ENCODE results near the gene SORCS2.

The SORCS2 gene

DNA sequence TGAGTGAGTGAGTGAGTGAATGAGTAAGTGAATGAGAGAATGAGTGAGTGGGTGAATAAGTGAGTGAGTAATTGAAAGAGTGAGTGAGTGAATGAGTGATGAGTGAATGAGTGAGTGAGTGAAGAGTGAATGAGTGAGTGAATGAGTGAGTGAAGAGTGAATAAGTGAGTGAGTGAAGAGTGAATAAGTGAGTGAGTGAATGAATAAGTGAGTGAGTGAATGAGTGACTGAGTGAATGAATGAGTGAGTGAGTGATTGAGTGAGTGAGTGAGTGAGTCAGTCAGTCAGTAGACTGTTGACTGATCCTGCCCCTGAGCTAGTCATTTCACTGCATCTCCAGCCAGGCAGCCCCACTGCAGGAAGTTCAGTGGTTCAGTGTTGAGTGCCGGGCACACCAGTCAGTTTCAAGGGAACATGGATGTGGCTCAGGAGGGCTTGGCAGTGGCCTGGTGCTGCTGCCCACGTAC is 470.8 kb downstream of the SORCS2 start:
- no peak for TF ChIP-seq FOXP2 (optimal IDR thresholded peaks at IDR 0.05; ENCODE audit: borderline replicate concordance, extremely low read depth, extremely low read length, insufficient read depth)

DNA sequence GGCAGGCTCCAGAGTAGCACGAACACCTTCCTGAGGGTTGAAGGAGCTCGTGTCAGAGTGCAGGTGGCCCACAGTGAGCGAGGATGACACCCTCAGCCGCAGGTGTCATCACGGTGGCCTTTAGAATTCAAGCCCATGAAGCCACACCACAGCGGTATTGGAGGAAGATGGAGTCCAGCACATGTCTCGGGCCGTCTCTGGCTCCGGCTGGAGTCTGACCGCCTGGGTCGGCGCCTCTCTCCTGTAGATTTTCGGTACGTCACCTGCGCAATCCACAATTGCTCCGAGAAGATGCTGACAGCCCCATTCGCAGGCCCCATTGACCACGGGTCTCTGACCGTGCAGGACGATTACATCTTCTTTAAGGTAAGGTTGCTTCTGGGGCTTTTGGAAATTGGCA is 471.8 kb downstream of the SORCS2 start:
- TF ChIP-seq SIN3A (IDR thresholded peaks at IDR 0.05; ENCODE audit: borderline replicate concordance, insufficient read depth, low read length) (no peak), FOXP2 (optimal IDR thresholded peaks at IDR 0.05; ENCODE audit: borderline replicate concordance, extremely low read depth, extremely low read length, insufficient read depth) (no peak), POLR2AphosphoS5 (IDR thresholded peaks at IDR 0.05; ENCODE audit: low read depth, low read length) (no peak), TAF1 (IDR thresholded peaks at IDR 0.05; ENCODE audit: borderline replicate concordance, insufficient read depth, low read length) (no peak)
- TF ChIP-seq, protein P1, sequence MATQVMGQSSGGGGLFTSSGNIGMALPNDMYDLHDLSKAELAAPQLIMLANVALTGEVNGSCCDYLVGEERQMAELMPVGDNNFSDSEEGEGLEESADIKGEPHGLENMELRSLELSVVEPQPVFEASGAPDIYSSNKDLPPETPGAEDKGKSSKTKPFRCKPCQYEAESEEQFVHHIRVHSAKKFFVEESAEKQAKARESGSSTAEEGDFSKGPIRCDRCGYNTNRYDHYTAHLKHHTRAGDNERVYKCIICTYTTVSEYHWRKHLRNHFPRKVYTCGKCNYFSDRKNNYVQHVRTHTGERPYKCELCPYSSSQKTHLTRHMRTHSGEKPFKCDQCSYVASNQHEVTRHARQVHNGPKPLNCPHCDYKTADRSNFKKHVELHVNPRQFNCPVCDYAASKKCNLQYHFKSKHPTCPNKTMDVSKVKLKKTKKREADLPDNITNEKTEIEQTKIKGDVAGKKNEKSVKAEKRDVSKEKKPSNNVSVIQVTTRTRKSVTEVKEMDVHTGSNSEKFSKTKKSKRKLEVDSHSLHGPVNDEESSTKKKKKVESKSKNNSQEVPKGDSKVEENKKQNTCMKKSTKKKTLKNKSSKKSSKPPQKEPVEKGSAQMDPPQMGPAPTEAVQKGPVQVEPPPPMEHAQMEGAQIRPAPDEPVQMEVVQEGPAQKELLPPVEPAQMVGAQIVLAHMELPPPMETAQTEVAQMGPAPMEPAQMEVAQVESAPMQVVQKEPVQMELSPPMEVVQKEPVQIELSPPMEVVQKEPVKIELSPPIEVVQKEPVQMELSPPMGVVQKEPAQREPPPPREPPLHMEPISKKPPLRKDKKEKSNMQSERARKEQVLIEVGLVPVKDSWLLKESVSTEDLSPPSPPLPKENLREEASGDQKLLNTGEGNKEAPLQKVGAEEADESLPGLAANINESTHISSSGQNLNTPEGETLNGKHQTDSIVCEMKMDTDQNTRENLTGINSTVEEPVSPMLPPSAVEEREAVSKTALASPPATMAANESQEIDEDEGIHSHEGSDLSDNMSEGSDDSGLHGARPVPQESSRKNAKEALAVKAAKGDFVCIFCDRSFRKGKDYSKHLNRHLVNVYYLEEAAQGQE (IDR thresholded peaks at IDR 0.05; ENCODE audit: insufficient read depth in 1 of 2, low read depth in 2 of 2, low read length in 2 of 2): no peak

DNA sequence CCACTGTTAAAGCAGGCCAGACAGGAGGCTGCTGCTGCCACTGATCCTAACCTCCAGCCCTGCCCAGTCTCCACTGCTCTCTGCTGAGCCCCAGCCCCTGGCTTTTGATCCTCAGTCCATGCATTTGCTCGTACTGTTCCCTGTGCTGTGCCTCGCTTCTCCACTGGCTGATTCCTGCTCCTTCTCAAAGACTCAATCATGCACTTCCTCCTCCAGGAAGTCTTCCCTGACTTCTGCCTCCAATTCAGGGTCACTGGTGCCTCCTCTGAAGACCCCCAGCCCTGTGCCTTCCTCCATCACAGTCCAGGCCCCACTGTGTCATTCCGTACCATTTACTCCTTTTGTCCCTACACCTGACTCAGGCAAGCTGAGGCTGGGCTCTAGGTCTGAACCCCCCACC is 473.0 kb downstream of the SORCS2 start:
- TF ChIP-seq SIN3A (IDR thresholded peaks at IDR 0.05; ENCODE audit: borderline replicate concordance, insufficient read depth, low read length): no peak
- TF ChIP-seq TAF1 (IDR thresholded peaks at IDR 0.05; ENCODE audit: borderline replicate concordance, insufficient read depth, low read length): no peak
- TF ChIP-seq, protein P1 (IDR thresholded peaks at IDR 0.05; ENCODE audit: insufficient read depth in 1 of 2, low read depth in 2 of 2, low read length in 2 of 2): no peak
- no peak for TF ChIP-seq POLR2AphosphoS5 (IDR thresholded peaks at IDR 0.05; ENCODE audit: low read depth, low read length)
- TF ChIP-seq FOXP2 (optimal IDR thresholded peaks at IDR 0.05; ENCODE audit: borderline replicate concordance, extremely low read depth, extremely low read length, insufficient read depth): no peak

DNA sequence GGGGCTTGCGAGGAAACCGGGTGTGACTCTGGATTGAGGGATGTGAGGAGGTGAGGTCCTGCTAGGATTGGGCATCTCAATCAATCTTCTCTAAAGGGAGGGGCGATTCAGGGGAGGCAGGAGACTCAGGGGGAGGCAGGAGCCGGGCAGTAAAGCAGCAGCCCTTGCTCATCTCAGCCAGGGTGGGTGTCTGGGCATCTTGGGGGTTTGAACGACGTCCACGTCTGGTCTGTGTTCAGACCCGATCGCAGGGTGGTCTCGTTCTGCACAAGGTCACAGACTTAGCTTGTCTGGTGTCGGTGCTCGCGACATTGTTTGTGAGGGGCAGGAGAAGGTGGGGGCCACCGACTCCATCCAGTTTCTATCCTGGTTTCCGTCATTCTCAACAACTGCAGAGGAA is 473.7 kb downstream of the SORCS2 start:
- no peak for TF ChIP-seq TAF1 (IDR thresholded peaks at IDR 0.05; ENCODE audit: borderline replicate concordance, insufficient read depth, low read length)
- TF ChIP-seq, protein P1 (IDR thresholded peaks at IDR 0.05; ENCODE audit: insufficient read depth in 1 of 2, low read depth in 2 of 2, low read length in 2 of 2): no peak
- TF ChIP-seq SIN3A (IDR thresholded peaks at IDR 0.05; ENCODE audit: borderline replicate concordance, insufficient read depth, low read length): no peak

DNA sequence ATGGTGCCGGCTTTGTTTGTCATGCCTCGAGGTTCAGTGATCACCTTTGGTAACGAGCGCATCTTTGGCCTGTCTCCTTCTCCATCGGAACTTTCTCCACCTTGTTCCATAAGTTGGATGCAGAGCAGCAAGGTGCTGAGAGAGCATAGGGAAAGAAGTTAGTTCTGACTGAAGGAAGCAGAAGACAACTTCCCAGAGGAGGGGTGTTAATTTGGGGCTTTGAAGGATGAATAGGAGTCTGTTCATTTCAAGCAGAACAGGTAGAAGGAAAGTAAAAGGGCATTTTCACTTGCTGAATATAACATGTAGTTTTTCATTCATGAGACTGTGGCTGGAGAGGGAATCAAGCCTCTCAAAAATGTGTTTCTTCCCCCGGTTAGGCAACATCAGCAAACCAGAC is 474.4 kb downstream of the SORCS2 start:
- TF ChIP-seq FOXP2 (optimal IDR thresholded peaks at IDR 0.05; ENCODE audit: borderline replicate concordance, extremely low read depth, extremely low read length, insufficient read depth) (no peak), POLR2AphosphoS5 (IDR thresholded peaks at IDR 0.05; ENCODE audit: low read depth, low read length) (no peak), SIN3A (IDR thresholded peaks at IDR 0.05; ENCODE audit: borderline replicate concordance, insufficient read depth, low read length) (no peak), TAF1 (IDR thresholded peaks at IDR 0.05; ENCODE audit: borderline replicate concordance, insufficient read depth, low read length) (no peak)
- TF ChIP-seq, protein P1 (IDR thresholded peaks at IDR 0.05; ENCODE audit: insufficient read depth in 1 of 2, low read depth in 2 of 2, low read length in 2 of 2): no peak

All from PFSK-1 (cell line).